KMS-11 (cell line): ENCODE data around the gene MAP10.

Experiments
- H2AFZ ChIP-seq: fragments of 200-600 bp; sonication (generic); 2 replicates; pipeline ENCODE4 v1.6.1; 2016; ENCODE audit warnings: antibody characterized with exemption, mixed run types, low read depth
- H3K27ac ChIP-seq: fragments of 200-600 bp; sonication (generic); 2 replicates; pipeline ENCODE4 v1.6.1; 2016; ENCODE audit warnings: mild to moderate bottlenecking, mixed run types
- H3K27me3 ChIP-seq: fragments of 200-600 bp; sonication (generic); 2 replicates; pipeline ENCODE4 v1.6.1; 2017; ENCODE audit warnings: mild to moderate bottlenecking, low read depth, mixed run types, moderate library complexity; ENCODE audit not compliant: insufficient read depth
- H3K36me3 ChIP-seq: fragments of 200-600 bp; sonication (generic); 2 replicates; pipeline ENCODE4 v1.6.1; 2017; ENCODE audit warnings: mild to moderate bottlenecking, mixed run types; ENCODE audit not compliant: insufficient read depth
- H3K4me1 ChIP-seq: fragments of 200-600 bp; sonication (generic); 2 replicates; pipeline ENCODE4 v1.6.1; 2016; ENCODE audit warnings: mild to moderate bottlenecking, low read depth, mixed run types; ENCODE audit not compliant: poor library complexity, severe bottlenecking
- H3K4me2 ChIP-seq: fragments of 200-600 bp; sonication (generic); 2 replicates; pipeline ENCODE4 v1.7.0; 2016; ENCODE audit warnings: mild to moderate bottlenecking, mixed run types
- H3K4me3 ChIP-seq: fragments of 200-600 bp; sonication (generic); IDR thresholded peaks from 2 replicates; pipeline ENCODE4 v1.6.1; 2017; ENCODE audit warnings: low read depth, low read length, mixed read lengths; ENCODE audit not compliant: insufficient read depth
- H3K79me2 ChIP-seq: fragments of 200-600 bp; sonication (generic); 2 replicates; pipeline ENCODE4 v1.6.1; 2016; ENCODE audit warnings: low read depth, mixed run types; ENCODE audit not compliant: insufficient read depth
- H3K9ac ChIP-seq: fragments of 200-600 bp; sonication (generic); 2 replicates; pipeline ENCODE4 v1.6.1; 2016; ENCODE audit warnings: mild to moderate bottlenecking, mixed run types
- H4K20me1 ChIP-seq: fragments of 200-600 bp; sonication (generic); 2 replicates; pipeline ENCODE4 v1.6.1; 2016; ENCODE audit warnings: mild to moderate bottlenecking, mixed run types; ENCODE audit not compliant: insufficient read depth
- CTCF ChIP-seq: fragments of 200-600 bp; sonication (generic); conservative IDR thresholded peaks from 2 replicates; pipeline ENCODE4 v1.6.1; 2017; ENCODE audit warnings: low read depth, mild to moderate bottlenecking, antibody characterized with exemption, low read length, moderate library complexity, mixed read lengths

The MAP10 gene

GRCh38 chr1:232792949-232793348 lies 12.3 kb upstream of the MAP10 start:
- H3K4me2 ChIP-seq, result no peak overlapping the region
- H3K36me3 ChIP-seq, result no peaks in the 10 kb centered on the region
- H3K27ac ChIP-seq, result no peak overlapping the region
- no peak overlapping the region for H2AFZ ChIP-seq
- H3K4me1 ChIP-seq, result peaks cover 16% of the 10 kb centered on the region
- H4K20me1 ChIP-seq, result no peaks in the 10 kb centered on the region
- no peak overlapping the region for H3K4me3 ChIP-seq
- no peak overlapping the region for H3K9ac ChIP-seq
- TF ChIP-seq CTCF, result no peak
- no peaks in the 10 kb centered on the region for H3K79me2 ChIP-seq
- no peaks in the 10 kb centered on the region for H3K27me3 ChIP-seq

GRCh38 chr1:232793944-232794343 lies 11.3 kb upstream of the MAP10 start:
- H3K4me1 ChIP-seq, result peaks cover 16% of the 10 kb centered on the region
- H3K79me2 ChIP-seq, result no peaks in the 10 kb centered on the region
- no peak for TF ChIP-seq CTCF
- H3K27ac ChIP-seq, result peak overlapping the region; percentile 9; the same call in 1 of the 2 replicates
- H3K4me2 ChIP-seq, result peak overlapping the region; percentile 33
- H2AFZ ChIP-seq, result peak overlapping the region; percentile 48
- no peak overlapping the region for H3K9ac ChIP-seq
- H3K27me3 ChIP-seq, result no peaks in the 10 kb centered on the region
- no peaks in the 10 kb centered on the region for H3K36me3 ChIP-seq
- no peaks in the 10 kb centered on the region for H4K20me1 ChIP-seq
- H3K4me3 ChIP-seq, result no peak overlapping the region

- H3K4me1 ChIP-seq, result peaks cover 16% of the 10 kb centered on the region
- H3K4me3 ChIP-seq, result no peak overlapping the region
- H3K9ac ChIP-seq, result no peak overlapping the region
- H3K36me3 ChIP-seq, result no peaks in the 10 kb centered on the region
- no peaks in the 10 kb centered on the region for H3K79me2 ChIP-seq
- no peak overlapping the region; the same call in 1 of the 2 replicates for H3K4me2 ChIP-seq
- H4K20me1 ChIP-seq, result no peaks in the 10 kb centered on the region
- no peak for TF ChIP-seq CTCF
- no peak overlapping the region for H3K27ac ChIP-seq
- H2AFZ ChIP-seq, result no peak overlapping the region
- H3K27me3 ChIP-seq, result no peaks in the 10 kb centered on the region
Observed at GRCh38 chr1:232795497-232796053, 9.6 kb upstream of the MAP10 start.

GRCh38 chr1:232797856-232798510 lies 7.2 kb upstream of the MAP10 start:
- no peaks in the 10 kb centered on the region for H3K79me2 ChIP-seq
- no peak overlapping the region for H2AFZ ChIP-seq
- no peaks in the 10 kb centered on the region for H3K36me3 ChIP-seq
- no peak overlapping the region for H3K9ac ChIP-seq
- no peaks in the 10 kb centered on the region for H4K20me1 ChIP-seq
- H3K27me3 ChIP-seq, result no peaks in the 10 kb centered on the region
- H3K4me1 ChIP-seq, result peaks cover 16% of the 10 kb centered on the region
- TF ChIP-seq CTCF, result no peak
- H3K27ac ChIP-seq, result no peak overlapping the region
- no peak overlapping the region for H3K4me3 ChIP-seq
- H3K4me2 ChIP-seq, result no peak overlapping the region
